ENCODE results near the gene KLK13. TPM values are rescaled to one million over a fixed set of nuclear protein-coding genes. Genes with fewer than 3 reads are reported as not detected.

Gene KLK13
- total and polyA plus RNA-seq, 2 experiments from 2014 or later, result 0.45 TPM; not detected in 1

GRCh38 chr19:51091126-51091525, 26.2 kb upstream of the KLK13 start:
- no peak overlapping the region for H3K27ac ChIP-seq
- no peaks in the 10 kb centered on the region for H3K36me3 ChIP-seq
- TF ChIP-seq CTCF (IDR thresholded peaks at IDR 0.05; ENCODE audit: low read depth, low read length), result no peak
- H3K4me3 ChIP-seq, result no peak overlapping the region
- no peaks in the 10 kb centered on the region for H3K9me3 ChIP-seq (ENCODE audit: low read depth)
- DNase-seq (ENCODE audit: low read depth in 1 of 2, low spot score in 1 of 2), result no peak
- no peaks in the 10 kb centered on the region for H3K27me3 ChIP-seq
- no peaks in the 10 kb centered on the region for H3K4me1 ChIP-seq (ENCODE audit: low read depth)

GRCh38 chr19:51090471-51090870, 25.6 kb upstream of the KLK13 start:
- DNase-seq (ENCODE audit: low read depth in 1 of 2, low spot score in 1 of 2), result no peak
- no peak overlapping the region for H3K4me3 ChIP-seq
- H3K9me3 ChIP-seq (ENCODE audit: low read depth), result no peaks in the 10 kb centered on the region
- no peak overlapping the region for H3K27ac ChIP-seq
- no peaks in the 10 kb centered on the region for H3K4me1 ChIP-seq (ENCODE audit: low read depth)
- no peaks in the 10 kb centered on the region for H3K27me3 ChIP-seq
- H3K36me3 ChIP-seq, result no peaks in the 10 kb centered on the region
- TF ChIP-seq CTCF (IDR thresholded peaks at IDR 0.05; ENCODE audit: low read depth, low read length), result no peak

GRCh38 chr19:51089786-51090185, 24.9 kb upstream of the KLK13 start:
- Histone ChIP-seq H3K27me3 (no peaks in the 10 kb centered on the region), H3K27ac (no peak overlapping the region), H3K4me1 (ENCODE audit: low read depth) (no peaks in the 10 kb centered on the region), H3K36me3 (no peaks in the 10 kb centered on the region), H3K4me3 (no peak overlapping the region), H3K9me3 (ENCODE audit: low read depth) (no peaks in the 10 kb centered on the region)
- DNase-seq (ENCODE audit: low read depth in 1 of 2, low spot score in 1 of 2), result no peak
- no peak for TF ChIP-seq CTCF (IDR thresholded peaks at IDR 0.05; ENCODE audit: low read depth, low read length)

GRCh38 chr19:51086153-51086850, 21.4 kb upstream of the KLK13 start:
- TF ChIP-seq CTCF (IDR thresholded peaks at IDR 0.05; ENCODE audit: low read depth, low read length), result no peak

GRCh38 chr19:51084505-51084904, 19.6 kb upstream of the KLK13 start:
- no peak for DNase-seq (ENCODE audit: low read depth in 1 of 2, low spot score in 1 of 2)
- no peak overlapping the region for H3K4me3 ChIP-seq
- H3K36me3 ChIP-seq, result no peaks in the 10 kb centered on the region
- H3K27me3 ChIP-seq, result peaks cover 4% of the 10 kb centered on the region
- H3K4me1 ChIP-seq (ENCODE audit: low read depth), result no peaks in the 10 kb centered on the region
- TF ChIP-seq CTCF (IDR thresholded peaks at IDR 0.05; ENCODE audit: low read depth, low read length), result no peak
- no peak overlapping the region for H3K27ac ChIP-seq
- H3K9me3 ChIP-seq (ENCODE audit: low read depth), result no peaks in the 10 kb centered on the region

More at GRCh38 chr19:51086153-51086850, 21.4 kb upstream of the KLK13 start:
- DNase-seq (ENCODE audit: low read depth in 1 of 2, low spot score in 1 of 2), result no peak
- no peak overlapping the region for H3K27ac ChIP-seq
- H3K27me3 ChIP-seq, result peaks cover 4% of the 10 kb centered on the region
- H3K36me3 ChIP-seq, result no peaks in the 10 kb centered on the region
- H3K4me1 ChIP-seq (ENCODE audit: low read depth), result no peaks in the 10 kb centered on the region
- H3K9me3 ChIP-seq (ENCODE audit: low read depth), result no peaks in the 10 kb centered on the region
- no peak overlapping the region for H3K4me3 ChIP-seq

All from cardiac muscle cell (in vitro differentiated cells and primary cell).